ENCODE measurements around the gene FBXW11.

DNA sequence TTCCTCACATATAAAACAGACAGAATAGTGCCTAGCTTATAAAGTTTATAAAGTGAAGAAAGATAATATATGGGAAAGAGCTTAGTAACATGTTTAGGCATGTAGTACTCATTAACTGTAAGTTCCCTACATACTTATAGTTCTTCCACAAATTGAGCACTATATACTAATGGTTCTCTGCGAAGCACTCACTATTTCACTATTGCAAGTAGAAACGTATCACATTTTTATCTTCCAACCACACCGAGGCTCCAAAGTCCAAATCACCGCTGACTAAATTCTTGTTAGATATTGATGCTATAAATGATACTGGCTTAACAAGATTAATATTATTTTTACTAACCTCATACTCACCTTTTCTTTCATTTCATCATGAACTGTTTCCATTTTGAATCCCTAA lies 61.0 kb downstream of the FBXW11 start:
- no peak for TF ChIP-seq CTCF (IDR thresholded peaks at IDR 0.05)
- TF ChIP-seq POLR2AphosphoS5 (IDR thresholded peaks at IDR 0.05): peak; percentile 1
- TF ChIP-seq POLR2A (IDR thresholded peaks at IDR 0.05): no peak
